Upper lobe of right lung (tissue), 1 donor: ENCODE data around the gene TMEM151A. TPM values are rescaled to one million over a fixed set of nuclear protein-coding genes. Genes with fewer than 3 reads are reported as not detected.
A peak's percentile ranks its signal among the peaks of the same experiment; 100 is the strongest.

Source experiments
- ATAC-seq: fragments of 200-7000 bp; cut with Tn5 transposase; one replicate; pipeline ENCODE4 v1.9.1; 2020; ENCODE audit warnings: mild to moderate bottlenecking, moderate library complexity
- DNase-seq: peaks from one replicate; pipeline ENCODE4 v3.0.0-alpha.2; 2020
- H3K27ac ChIP-seq: fragments of 200-600 bp; one replicate; pipeline ENCODE4 v1.8.0; 2022
- H3K27me3 ChIP-seq: fragments of 200-600 bp; one replicate; pipeline ENCODE4 v1.8.0; 2022; ENCODE audit warnings: mild to moderate bottlenecking
- H3K36me3 ChIP-seq: fragments of 200-600 bp; one replicate; pipeline ENCODE4 v1.8.0; 2022
- H3K4me1 ChIP-seq: fragments of 200-600 bp; one replicate; pipeline ENCODE4 v1.8.0; 2022
- H3K4me3 ChIP-seq: fragments of 200-600 bp; one replicate; pipeline ENCODE4 v1.8.0; 2022; ENCODE audit warnings: mild to moderate bottlenecking
- H3K9me3 ChIP-seq: fragments of 200-600 bp; one replicate; pipeline ENCODE4 v1.8.0; 2022
- CTCF ChIP-seq: fragments of 200-600 bp; IDR thresholded peaks from one replicate; pipeline ENCODE4 v1.8.0; 2022; ENCODE audit warnings: antibody characterized with exemption
- intact Hi-C: fragments of 100-400 bp; cut with DNase I; formaldehyde crosslinking; loops from one replicate; pipeline ENCODE4 v1.11.0; 2022
- long read RNA-seq: library from polyadenylated mRNA; unstranded; transcript quantifications from one replicate; pipeline ENCODE4 v2.0.0, GENCODE V29; 2021
- total RNA-seq: library from RNA; stranded (reverse); fragmentation: NEBNext Ultra II Directional; extraction: Animal tissue kit (Norgen Biotek cat#: 25700); gene quantifications from one replicate; pipeline ENCODE4 v1.2.1, GENCODE V29; 2021
- donor health status: DM: no; HTN: yes; CAD: no; lungs with severe emphysema.

TMEM151A gene
- total RNA-seq: 0.41 TPM
- long read RNA-seq: 0 reads

GRCh38 chr11:66291706-66292542 lies at the start of gene TMEM151A:
TMEM151A (plus strand) TSS chr11:66291894; CDS start chr11:66292014, 120 bp downstream.
- intact Hi-C loops: no loop called here

DNA sequence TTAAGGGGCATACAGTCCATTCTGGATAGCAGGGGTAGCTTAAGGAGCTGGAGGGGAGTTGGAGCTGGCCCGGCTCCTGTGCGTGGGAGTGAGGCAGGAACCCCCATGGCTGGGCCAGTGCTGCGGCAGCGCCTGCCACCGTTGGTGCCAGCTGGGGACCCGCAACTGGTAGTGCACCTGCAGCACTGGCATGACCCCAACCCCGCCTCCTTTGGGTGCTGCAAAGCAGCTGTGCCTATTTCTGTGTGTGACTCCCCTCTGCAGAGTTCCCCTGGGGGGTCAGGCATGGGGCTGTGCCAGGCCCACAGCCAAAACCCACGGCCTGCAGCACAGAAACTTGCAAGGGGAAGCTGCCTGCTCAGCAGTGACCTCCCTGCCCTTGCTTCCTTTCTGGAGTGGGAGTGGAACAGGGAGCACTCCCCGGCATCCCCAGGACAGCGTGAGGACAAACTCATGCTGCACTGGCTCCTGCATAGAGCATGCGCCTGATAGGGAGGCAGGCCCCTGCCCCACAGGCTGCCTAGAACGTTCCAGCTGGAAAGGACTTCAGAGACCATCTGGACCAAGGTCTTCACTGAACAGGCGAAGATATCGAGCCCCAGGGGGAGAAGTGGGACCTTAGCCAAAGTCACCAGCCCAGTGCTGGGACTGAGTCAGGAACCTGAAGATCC lies 49.5 kb upstream of the TMEM151A start:
- Histone ChIP-seq H3K27ac (no peak overlapping the region), H3K36me3 (peaks cover 50% of the 10 kb centered on the region), H3K4me3 (no peak overlapping the region), H3K9me3 (no peaks in the 10 kb centered on the region), H3K27me3 (no peaks in the 10 kb centered on the region), H3K4me1 (no peaks in the 10 kb centered on the region)
- DNase-seq (no peak), ATAC-seq (no peak)
- TF ChIP-seq CTCF: no peak
- intact Hi-C loops: no loop called here

More at GRCh38 chr11:66291706-66292542, at the start of gene TMEM151A:
- H3K27me3 ChIP-seq: peaks cover 32% of the 10 kb centered on the region
- TF ChIP-seq CTCF: no peak
- peak within 1 kb of the TSS; percentile 34 for H3K4me3 ChIP-seq
- peaks cover 22% of the 10 kb centered on the region for H3K4me1 ChIP-seq
- no peak for ATAC-seq
- H3K36me3 ChIP-seq: no peaks in the 10 kb centered on the region
- DNase-seq: no peak
- H3K9me3 ChIP-seq: no peaks in the 10 kb centered on the region
- no peak within 1 kb of the TSS for H3K27ac ChIP-seq

- no peaks in the 10 kb centered on the region for H3K27me3 ChIP-seq
- no peak overlapping the region for H3K27ac ChIP-seq
- no peaks in the 10 kb centered on the region for H3K9me3 ChIP-seq
- H3K4me1 ChIP-seq: no peaks in the 10 kb centered on the region
- ATAC-seq (no peak), DNase-seq (no peak)
- peaks cover 39% of the 10 kb centered on the region for H3K36me3 ChIP-seq
- no peak for TF ChIP-seq CTCF
- intact Hi-C loops: no loop called here
- H3K4me3 ChIP-seq: no peak overlapping the region
These were observed 47.7 kb upstream of the TMEM151A start for GRCh38 chr11:66243782-66244535.

DNA sequence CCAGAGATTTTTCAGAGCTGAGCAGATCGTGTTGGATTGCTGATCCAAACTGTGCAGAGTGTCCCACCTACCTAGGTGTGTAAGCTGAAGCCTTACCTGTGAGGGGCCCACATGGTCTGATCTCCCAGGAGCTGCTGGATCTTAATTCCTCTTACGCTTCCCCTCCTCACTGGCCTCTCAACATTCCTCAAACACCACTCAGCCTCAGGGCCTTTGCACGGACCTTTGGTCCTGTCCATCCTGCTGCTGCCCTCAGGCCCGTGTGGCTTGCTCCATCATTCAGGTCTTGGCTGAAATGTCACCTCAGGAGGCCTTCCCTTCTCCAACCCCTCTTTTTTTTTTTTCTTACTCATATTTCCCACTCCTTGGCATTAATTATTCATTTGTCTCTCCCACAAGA lies 44.4 kb upstream of the TMEM151A start:
- Histone ChIP-seq H3K36me3 (peaks cover 6% of the 10 kb centered on the region), H3K4me3 (no peak overlapping the region), H3K27ac (no peak overlapping the region), H3K4me1 (no peaks in the 10 kb centered on the region), H3K27me3 (no peaks in the 10 kb centered on the region), H3K9me3 (no peaks in the 10 kb centered on the region)
- TF ChIP-seq CTCF: no peak
- DNase-seq (no peak), ATAC-seq (no peak)
- intact Hi-C loops: no loop called here

DNA sequence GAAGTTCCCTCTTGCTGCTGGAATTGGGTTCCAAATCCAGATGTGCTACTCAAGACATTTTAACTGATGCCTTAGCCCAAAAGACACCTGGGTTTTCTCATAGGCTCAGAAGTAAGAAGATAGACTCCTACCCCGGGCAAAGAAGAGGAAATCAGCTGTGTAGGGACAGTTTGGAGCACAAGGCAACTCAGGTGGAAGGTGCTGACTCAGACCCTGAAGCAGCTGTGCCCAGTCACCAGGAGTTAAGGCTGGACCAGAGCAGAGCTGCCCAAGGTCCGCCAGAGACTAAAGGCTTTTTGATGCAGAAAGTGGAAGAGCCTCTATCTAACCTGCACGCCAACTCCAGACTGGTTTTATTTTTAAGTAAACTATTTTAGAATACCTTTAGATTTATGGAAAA lies 43.9 kb upstream of the TMEM151A start:
- intact Hi-C loops: no loop called here
- H3K4me1 ChIP-seq: no peaks in the 10 kb centered on the region
- DNase-seq: no peak
- no peak for ATAC-seq
- no peaks in the 10 kb centered on the region for H3K9me3 ChIP-seq
- TF ChIP-seq CTCF: no peak
- no peak overlapping the region for H3K27ac ChIP-seq
- H3K27me3 ChIP-seq: no peaks in the 10 kb centered on the region
- H3K4me3 ChIP-seq: no peak overlapping the region
- H3K36me3 ChIP-seq: peaks cover 5% of the 10 kb centered on the region
